HepG2 (cell line): ENCODE data around the gene CACNA1D. TPM values are rescaled to one million over a fixed set of nuclear protein-coding genes. Genes with fewer than 3 reads are reported as not detected.

Experiments
- ATAC-seq: fragments of 200-7000 bp; cut with Tn5 transposase; 3 replicates; pipeline ENCODE4 v1.9.1; 2020; ENCODE audit warnings: mild to moderate bottlenecking, moderate library complexity
- BruUV-seq: library from RNA; stranded (reverse); fragments of 400-500 nt; replicated peaks from 2 replicates; lab custom pipeline; 2021; lab: Mats Ljungman, UMichigan
- CTCF ChIA-PET: fragments of 300-600 bp; formaldehyde crosslinking; extraction: SDS; loops from one replicate; lab custom pipeline; 2021; ENCODE audit warnings: low total read pairs, inconsistent platforms, low intra/inter-chr PET ratio; lab: Yijun Ruan, JAX
- POLR2A ChIA-PET: fragments of 350-600 bp; sonication (Branson Sonifier 250); formaldehyde crosslinking; loops from one replicate; lab custom pipeline; 2020; ENCODE audit warnings: antibody characterized with exemption, inconsistent platforms; lab: Yijun Ruan, JAX
- DNase-seq: peaks from one replicate; pipeline ENCODE4 v3.0.0-alpha.2; 2015; ENCODE audit warnings: low spot score
- FAIRE-seq: peaks from 3 replicates; lab custom pipeline; 2011; peaks lifted over from hg19 to GRCh38; lab: Jason Lieb, UNC
- H2AFZ ChIP-seq: one replicate; pipeline ENCODE4 v1.6.1; 2011; ENCODE audit warnings: low read length, inconsistent platforms
- H3K27ac ChIP-seq: fragments of 300-600 bp; 3 replicates; pipeline ENCODE4 v1.8.0; 2011; ENCODE audit warnings: mixed run types, mild to moderate bottlenecking, mixed read lengths, low read length, inconsistent platforms; ENCODE audit not compliant: insufficient read depth; ENCODE audit errors: extremely low read length
- H3K27me3 ChIP-seq, 2 experiments: fragments of 200-600 bp in 1 of 2; 2 replicates in 1 of 2; 3 replicates in 1 of 2; pipeline versions ENCODE4 v1.6.0 to v1.8.0; 2011; ENCODE audit warnings: low read length in 2 of 2, mild to moderate bottlenecking in 2 of 2, moderate library complexity in 2 of 2, inconsistent platforms in 1 of 2; ENCODE audit not compliant: insufficient read depth in 2 of 2, control insufficient read depth in 1 of 2
- H3K36me3 ChIP-seq, 2 experiments: fragments of 200-600 bp in 1 of 2; replicated peaks in 1 of 2; 2 replicates in 1 of 2; 3 replicates in 1 of 2; pipeline versions ENCODE4 v1.5.1 to v1.8.0; 2011; ENCODE audit warnings: low read length in 2 of 2, inconsistent platforms in 1 of 2; ENCODE audit not compliant: insufficient read depth in 2 of 2, control insufficient read depth in 1 of 2
- H3K4me1 ChIP-seq: 2 replicates; pipeline ENCODE4 v1.5.1; 2012; ENCODE audit warnings: low read length, inconsistent platforms; ENCODE audit not compliant: insufficient read depth
- H3K4me2 ChIP-seq: 2 replicates; pipeline ENCODE4 v1.6.0; 2011; ENCODE audit warnings: low read depth, low read length, inconsistent platforms
- H3K4me3 ChIP-seq, 3 experiments: fragments of 200-600 bp in 1 of 3; sonication (generic), shearing (Covaris generic) in 1 of 3; replicated peaks in 1 of 3; 2 replicates each; pipeline ENCODE4 v1.5.1; 2011 to 2016; ENCODE audit warnings: low read length in 3 of 3, inconsistent platforms in 2 of 3, low read depth in 2 of 3, mild to moderate bottlenecking in 2 of 3, control low read depth in 1 of 3, mixed read lengths in 1 of 3; ENCODE audit not compliant: insufficient read depth in 1 of 3
- H3K79me2 ChIP-seq: one replicate; pipeline ENCODE4 v1.6.1; 2011; ENCODE audit warnings: low read length, inconsistent platforms; ENCODE audit not compliant: insufficient read depth
- H3K9ac ChIP-seq: 2 replicates; pipeline ENCODE4 v1.6.0; 2011; ENCODE audit warnings: mild to moderate bottlenecking, low read depth, low read length, inconsistent platforms; ENCODE audit not compliant: insufficient read depth
- H3K9me3 ChIP-seq: 2 replicates; pipeline ENCODE4 v1.5.1; 2012; ENCODE audit warnings: mild to moderate bottlenecking, low read length
- H4K20me1 ChIP-seq: 2 replicates; pipeline ENCODE4 v1.6.0; 2011; ENCODE audit warnings: inconsistent platforms, mild to moderate bottlenecking, low read length, moderate library complexity; ENCODE audit not compliant: insufficient read depth
- CEBPB ChIP-seq: IDR thresholded peaks from 2 replicates; pipeline ENCODE4 v1.6.1; 2011; ENCODE audit warnings: low read depth, low read length, improper control_type of control experiment, borderline replicate concordance
- EED ChIP-seq: sonication (generic); formaldehyde crosslinking; IDR thresholded peaks from 2 replicates; pipeline ENCODE4 v1.5.0; 2020; ENCODE audit warnings: mild to moderate bottlenecking, missing genetic modification reagents
- FOXA3 ChIP-seq: IDR thresholded peaks from 2 replicates; pipeline ENCODE4 v1.6.1; 2016; ENCODE audit warnings: missing genetic modification reagents, missing compliant biosample characterization
- LCORL ChIP-seq, 2 experiments: fragments of 450-650 bp in 1 of 2; sonication (generic) in 1 of 2; formaldehyde crosslinking in 1 of 2; IDR thresholded peaks; 2 replicates each; pipeline versions ENCODE4 v1.5.0 to v1.6.1; 2017 to 2020; ENCODE audit warnings: antibody characterized with exemption in 1 of 2, missing genetic modification reagents in 1 of 2
- ZFP1 ChIP-seq: IDR thresholded peaks from 2 replicates; pipeline ENCODE4 v1.6.1; 2016
- ZNF776 ChIP-seq: sonication (generic); formaldehyde crosslinking; IDR thresholded peaks from 2 replicates; pipeline ENCODE4 v1.4.0; 2020; ENCODE audit warnings: mild to moderate bottlenecking, missing genetic modification reagents
- WGBS: methylation state at CpG from one replicate; pipeline ENCODE4 v1.1.6; 2017; ENCODE audit warnings: low lambda C conversion rate; 5-methylcytosine and 5-hydroxymethylcytosine counted together
- in situ Hi-C: cut with HindIII; loops from 2 replicates; pipeline ENCODE4 v1.10.0; 2017; ENCODE audit warnings: low pct_unique_long_range_greater_than_20kb; ENCODE audit not compliant: extremely low pct_ligation_motif_present
- intact Hi-C: fragments of 100-400 bp; cut with micrococcal nuclease; formaldehyde crosslinking; loops from one replicate; pipeline ENCODE4 v1.10.0; 2022; ENCODE audit not compliant: unreplicated experiment
- polyA plus RNA-seq, 8 experiments: library from polyadenylated mRNA; depleted of rRNA in 3 of 8; stranded (reverse) in 7 of 8; unstranded in 1 of 8; fragments of >200 nt; fragmentation: Illumina TruSeq in 4 of 8; extraction: Trizol in 4 of 8; gene quantifications; 2 replicates each; pipeline versions ENCODE4 v1.2.1 to v1.2.3, GENCODE V29; 2011 to 2016; ENCODE audit warnings: low read depth in 4 of 8, missing spikeins in 1 of 8, mixed read lengths in 1 of 8; ENCODE audit not compliant: insufficient read depth in 1 of 8
- total RNA-seq, 5 experiments: library from RNA; depleted of rRNA; stranded (reverse); fragments of >200 nt; fragmentation: Illumina TruSeq; extraction: Trizol; gene quantifications; 2 replicates each; pipeline ENCODE4 v1.2.3, GENCODE V29; 2016; ENCODE audit warnings: low read depth in 1 of 5
- TF ChIP-seq, protein P1 (sequence below): sonication (generic); formaldehyde crosslinking; IDR thresholded peaks from 2 replicates; pipeline ENCODE4 v1.5.0; 2020; ENCODE audit warnings: mild to moderate bottlenecking, missing genetic modification reagents, moderate library complexity
- TF ChIP-seq, protein P2 (sequence below): IDR thresholded peaks from 2 replicates; pipeline ENCODE4 v1.6.1; 2016; ENCODE audit warnings: mild to moderate bottlenecking, missing biosample characterization, missing genetic modification reagents
- TF ChIP-seq, protein P3 (sequence below): sonication (generic); formaldehyde crosslinking; IDR thresholded peaks from 2 replicates; pipeline ENCODE4 v1.8.0; 2022; ENCODE audit warnings: mild to moderate bottlenecking, missing genetic modification reagents, borderline replicate concordance
- TF ChIP-seq, protein P4 (sequence below): sonication (generic); formaldehyde crosslinking; IDR thresholded peaks from 2 replicates; pipeline ENCODE4 v1.4.0; 2020; ENCODE audit warnings: missing genetic modification reagents

CACNA1D gene
- total and polyA plus RNA-seq, 2 of the 13 experiments (the other 11 are each of a cell fraction or from before 2014, with no cell fraction given): 0.26 to 0.38 TPM

DNA sequence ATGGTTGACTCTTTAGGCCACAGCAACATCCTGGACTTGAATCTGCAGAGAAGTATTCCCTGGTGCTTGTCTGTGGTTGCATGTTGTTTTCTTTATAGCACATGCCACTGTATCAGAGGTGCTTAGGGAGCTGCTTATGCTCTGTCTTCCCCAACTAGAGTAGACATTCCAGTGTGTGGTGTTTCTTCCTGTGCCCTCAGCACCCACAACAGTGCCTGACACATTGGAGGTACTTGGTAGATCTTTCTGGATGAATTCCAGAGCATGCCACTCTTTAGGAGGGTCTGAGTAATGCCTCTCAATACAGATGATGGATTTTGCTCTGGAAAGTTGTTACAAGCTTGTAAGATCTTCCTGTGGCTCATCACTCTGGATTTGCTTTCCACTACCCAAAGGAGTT lies 234.2 kb downstream of the CACNA1D start (continued):
- TF ChIP-seq, protein P1, sequence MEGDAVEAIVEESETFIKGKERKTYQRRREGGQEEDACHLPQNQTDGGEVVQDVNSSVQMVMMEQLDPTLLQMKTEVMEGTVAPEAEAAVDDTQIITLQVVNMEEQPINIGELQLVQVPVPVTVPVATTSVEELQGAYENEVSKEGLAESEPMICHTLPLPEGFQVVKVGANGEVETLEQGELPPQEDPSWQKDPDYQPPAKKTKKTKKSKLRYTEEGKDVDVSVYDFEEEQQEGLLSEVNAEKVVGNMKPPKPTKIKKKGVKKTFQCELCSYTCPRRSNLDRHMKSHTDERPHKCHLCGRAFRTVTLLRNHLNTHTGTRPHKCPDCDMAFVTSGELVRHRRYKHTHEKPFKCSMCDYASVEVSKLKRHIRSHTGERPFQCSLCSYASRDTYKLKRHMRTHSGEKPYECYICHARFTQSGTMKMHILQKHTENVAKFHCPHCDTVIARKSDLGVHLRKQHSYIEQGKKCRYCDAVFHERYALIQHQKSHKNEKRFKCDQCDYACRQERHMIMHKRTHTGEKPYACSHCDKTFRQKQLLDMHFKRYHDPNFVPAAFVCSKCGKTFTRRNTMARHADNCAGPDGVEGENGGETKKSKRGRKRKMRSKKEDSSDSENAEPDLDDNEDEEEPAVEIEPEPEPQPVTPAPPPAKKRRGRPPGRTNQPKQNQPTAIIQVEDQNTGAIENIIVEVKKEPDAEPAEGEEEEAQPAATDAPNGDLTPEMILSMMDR: no peak

DNA sequence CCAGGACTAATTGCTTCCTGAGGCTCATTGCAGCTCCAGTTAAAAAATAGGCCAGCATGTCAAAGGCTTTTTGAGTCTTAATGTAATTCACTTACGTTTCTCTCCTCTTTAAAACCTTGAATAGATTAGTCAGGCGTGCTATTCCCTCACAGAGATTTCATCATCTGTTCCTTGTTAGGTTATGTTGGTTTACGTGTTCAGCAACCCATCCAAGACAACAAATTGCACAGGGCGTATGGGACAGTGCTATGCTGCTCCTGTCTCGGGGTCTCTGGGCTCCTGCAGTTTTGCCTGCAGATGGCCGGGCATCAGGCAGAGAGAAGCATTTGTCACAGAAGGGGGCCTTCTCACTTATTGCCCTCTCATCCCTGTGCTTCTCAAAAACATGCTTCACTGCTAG lies 234.7 kb downstream of the CACNA1D start:
- no TSS peak for BruUV-seq
- Histone ChIP-seq H3K79me2 (no peaks in the 10 kb centered on the region), H3K9me3 (no peaks in the 10 kb centered on the region), H3K4me1 (peaks cover 17% of the 10 kb centered on the region), H3K36me3 (no peaks in the 10 kb centered on the region), H3K4me2 (peak overlapping the region; percentile 18), H3K27ac (no peak overlapping the region), H3K9ac (no peak overlapping the region), H2AFZ (no peak overlapping the region), H4K20me1 (no peaks in the 10 kb centered on the region), H3K27me3 (no peaks in the 10 kb centered on the region), H3K4me3 (no peak overlapping the region)
- no peak for FAIRE-seq
- no peak for DNase-seq
- peak; percentile 43 for ATAC-seq
- in situ Hi-C loops (no loop called here), intact Hi-C loops (loop anchor here (1.0 to 2.0 kb wide), 2 partner anchors 112 to 192 kb away; no protein-coding TSS in a partner anchor)
- ChIA-PET POLR2A (no interaction called here), CTCF (no interaction called here)
- TF ChIP-seq, protein P2, sequence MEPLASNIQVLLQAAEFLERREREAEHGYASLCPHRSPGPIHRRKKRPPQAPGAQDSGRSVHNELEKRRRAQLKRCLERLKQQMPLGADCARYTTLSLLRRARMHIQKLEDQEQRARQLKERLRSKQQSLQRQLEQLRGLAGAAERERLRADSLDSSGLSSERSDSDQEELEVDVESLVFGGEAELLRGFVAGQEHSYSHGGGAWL (CRISPR knock-in tag): no peak
- TF ChIP-seq, protein P3, sequence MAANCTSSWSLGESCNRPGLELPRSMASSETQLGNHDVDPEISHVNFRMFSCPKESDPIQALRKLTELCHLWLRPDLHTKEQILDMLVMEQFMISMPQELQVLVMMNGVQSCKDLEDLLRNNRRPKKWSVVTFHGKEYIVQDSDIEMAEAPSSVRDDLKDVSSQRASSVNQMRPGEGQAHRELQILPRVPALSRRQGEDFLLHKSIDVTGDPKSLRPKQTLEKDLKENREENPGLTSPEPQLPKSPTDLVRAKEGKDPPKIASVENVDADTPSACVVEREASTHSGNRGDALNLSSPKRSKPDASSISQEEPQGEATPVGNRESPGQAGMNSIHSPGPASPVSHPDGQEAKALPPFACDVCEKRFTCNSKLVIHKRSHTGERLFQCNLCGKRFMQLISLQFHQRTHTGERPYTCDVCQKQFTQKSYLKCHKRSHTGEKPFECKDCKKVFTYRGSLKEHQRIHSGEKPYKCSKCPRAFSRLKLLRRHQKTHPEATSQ (CRISPR knock-in tag): no peak
- TF ChIP-seq CEBPB: 0 out of 2 replicates have a peak, but pooled peaks have one; percentile 3
- TF ChIP-seq EED (CRISPR knock-in tag): no peak
- TF ChIP-seq, protein P4, sequence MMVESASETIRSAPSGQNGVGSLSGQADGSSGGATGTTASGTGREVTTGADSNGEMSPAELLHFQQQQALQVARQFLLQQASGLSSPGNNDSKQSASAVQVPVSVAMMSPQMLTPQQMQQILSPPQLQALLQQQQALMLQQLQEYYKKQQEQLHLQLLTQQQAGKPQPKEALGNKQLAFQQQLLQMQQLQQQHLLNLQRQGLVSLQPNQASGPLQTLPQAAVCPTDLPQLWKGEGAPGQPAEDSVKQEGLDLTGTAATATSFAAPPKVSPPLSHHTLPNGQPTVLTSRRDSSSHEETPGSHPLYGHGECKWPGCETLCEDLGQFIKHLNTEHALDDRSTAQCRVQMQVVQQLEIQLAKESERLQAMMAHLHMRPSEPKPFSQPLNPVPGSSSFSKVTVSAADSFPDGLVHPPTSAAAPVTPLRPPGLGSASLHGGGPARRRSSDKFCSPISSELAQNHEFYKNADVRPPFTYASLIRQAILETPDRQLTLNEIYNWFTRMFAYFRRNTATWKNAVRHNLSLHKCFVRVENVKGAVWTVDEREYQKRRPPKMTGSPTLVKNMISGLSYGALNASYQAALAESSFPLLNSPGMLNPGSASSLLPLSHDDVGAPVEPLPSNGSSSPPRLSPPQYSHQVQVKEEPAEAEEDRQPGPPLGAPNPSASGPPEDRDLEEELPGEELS (CRISPR knock-in tag): no peak
- no peak for TF ChIP-seq LCORL (IDR thresholded peaks at IDR 0.05)
- TF ChIP-seq LCORL (CRISPR knock-in tag; IDR thresholded peaks at IDR 0.05): 0 out of 2 replicates have a peak, but pooled peaks have one; percentile 4
- no peak for TF ChIP-seq FOXA3 (CRISPR knock-in tag)
- TF ChIP-seq ZNF776 (CRISPR knock-in tag): no peak
- TF ChIP-seq ZFP1 (CRISPR knock-in tag): no peak
- WGBS: 29% methylated on average over 6 of the region's 6 CpGs
